A549 (cell line): ENCODE results near the gene ACTR3.

Experiments
- CTCF ChIP-seq: fragments of >200 bp; sonication (Bioruptor Twin); formaldehyde crosslinking; IDR thresholded peaks from 3 replicates; pipeline ENCODE4 v1.5.1; 2016
- ESRRA ChIP-seq: fragments of 150-350 bp; IDR thresholded peaks from 2 replicates; pipeline ENCODE4 v1.6.1; 2014; ENCODE audit warnings: mild to moderate bottlenecking, low read length, borderline replicate concordance
- JUNB ChIP-seq: fragments of >200 bp; sonication (Bioruptor Twin); formaldehyde crosslinking; IDR thresholded peaks from 2 replicates; pipeline ENCODE4 v1.6.1; 2016
- NPAS2 ChIP-seq: fragments of 250-450 bp; sonication (Bioruptor Pico); IDR thresholded peaks from 2 replicates; pipeline ENCODE4 v1.8.0; 2022; ENCODE audit warnings: mild to moderate bottlenecking, moderate library complexity, borderline replicate concordance
- POLR2A ChIP-seq: IDR thresholded peaks from 2 replicates; pipeline ENCODE4 v1.6.1; 2012; ENCODE audit warnings: mild to moderate bottlenecking, low read length
- RFX5 ChIP-seq: fragments of 450-650 bp; IDR thresholded peaks from 2 replicates; pipeline ENCODE4 v1.7.1; 2014; ENCODE audit warnings: antibody characterized with exemption, mild to moderate bottlenecking, moderate library complexity

GRCh38 chr2:113842919-113843736, 46.8 kb upstream of the ACTR3 start:
- TF ChIP-seq CTCF (no peak), POLR2A (no peak), NPAS2 (no peak), JUNB (no peak), RFX5 (no peak), ESRRA (no peak)
